Measurements from ENCODE around the gene MTERF4. TPM values are rescaled to one million over a fixed set of nuclear protein-coding genes. Genes with fewer than 3 reads are reported as not detected.

Gene MTERF4
- polyA plus RNA-seq, 3 donors: 15.5 to 37.4 (median 17.8) TPM

DNA sequence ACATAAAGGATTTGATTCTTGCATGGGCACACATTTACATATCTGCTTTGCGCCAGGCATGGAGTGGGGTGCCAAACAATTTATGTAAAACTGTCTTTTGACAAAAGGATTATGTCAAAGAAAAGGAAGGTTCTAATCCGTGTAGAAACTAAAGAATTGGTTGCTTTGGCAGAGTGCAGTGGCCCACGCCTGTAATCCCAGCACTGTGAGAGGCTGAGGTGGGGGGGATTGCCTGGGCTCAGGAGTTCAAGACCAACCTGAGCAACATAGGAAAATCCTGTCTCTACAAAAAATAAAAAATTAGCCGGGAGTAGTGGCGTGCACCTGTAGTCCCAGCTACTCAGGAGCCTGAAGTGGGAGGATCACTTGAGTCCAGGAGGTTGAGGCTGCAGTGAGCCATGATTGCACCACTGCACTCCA lies 1.1 kb upstream of the MTERF4 start:
- peaks cover 16 to 24% of the 10 kb centered on the region in 2 donors for H3K4me1 ChIP-seq (ENCODE audit: control insufficient read depth in 1 of 2, insufficient read depth in 2 of 2, low read length in 2 of 2)
- H3K4me2 ChIP-seq (replicated peaks; ENCODE audit: extremely low read depth, low read length, poor library complexity, severe bottlenecking): peak overlapping the region; percentile 85
- H3K79me2 ChIP-seq (ENCODE audit: insufficient read depth, low read length): peaks cover 36% of the 10 kb centered on the region
- Mint-ChIP-seq H3K36me3 (peaks cover 18 to 22% of the 10 kb centered on the region in 2 donors), H3K4me3 (peak overlapping the region; percentile 91 to 97), H3K27ac (no peak overlapping the region), H3K4me1 (peaks cover 26% of the 10 kb centered on the region), H3K27me3 (ENCODE audit: low read depth in 3 of 3) (peaks cover 0 to 6% (median 0%) of the 10 kb centered on the region in 3 donors), H3K9me3 (no peaks in the 10 kb centered on the region)
- no peak for DNase-seq
- H3K4me3 ChIP-seq (replicated peaks in 1 of 3; ENCODE audit: low read depth in 2 of 3, low read length in 3 of 3): peak overlapping the region in 2 of 3 experiments; percentile 84 to 87
- 40% methylated on average over 3 of the region's 5 CpGs for WGBS (ENCODE audit: insufficient coverage)
- H2AFZ ChIP-seq (ENCODE audit: insufficient read depth, low read depth, low read length, poor library complexity, severe bottlenecking): peak overlapping the region; percentile 95
- intact Hi-C loops (cut with micrococcal nuclease): no loop called here
- TF ChIP-seq, protein P1, sequence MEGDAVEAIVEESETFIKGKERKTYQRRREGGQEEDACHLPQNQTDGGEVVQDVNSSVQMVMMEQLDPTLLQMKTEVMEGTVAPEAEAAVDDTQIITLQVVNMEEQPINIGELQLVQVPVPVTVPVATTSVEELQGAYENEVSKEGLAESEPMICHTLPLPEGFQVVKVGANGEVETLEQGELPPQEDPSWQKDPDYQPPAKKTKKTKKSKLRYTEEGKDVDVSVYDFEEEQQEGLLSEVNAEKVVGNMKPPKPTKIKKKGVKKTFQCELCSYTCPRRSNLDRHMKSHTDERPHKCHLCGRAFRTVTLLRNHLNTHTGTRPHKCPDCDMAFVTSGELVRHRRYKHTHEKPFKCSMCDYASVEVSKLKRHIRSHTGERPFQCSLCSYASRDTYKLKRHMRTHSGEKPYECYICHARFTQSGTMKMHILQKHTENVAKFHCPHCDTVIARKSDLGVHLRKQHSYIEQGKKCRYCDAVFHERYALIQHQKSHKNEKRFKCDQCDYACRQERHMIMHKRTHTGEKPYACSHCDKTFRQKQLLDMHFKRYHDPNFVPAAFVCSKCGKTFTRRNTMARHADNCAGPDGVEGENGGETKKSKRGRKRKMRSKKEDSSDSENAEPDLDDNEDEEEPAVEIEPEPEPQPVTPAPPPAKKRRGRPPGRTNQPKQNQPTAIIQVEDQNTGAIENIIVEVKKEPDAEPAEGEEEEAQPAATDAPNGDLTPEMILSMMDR (IDR thresholded peaks at IDR 0.05): no peak
- H3K27ac ChIP-seq (ENCODE audit: low read depth in 1 of 2, low read length in 2 of 2): no peak overlapping the region
- H3K9ac ChIP-seq (ENCODE audit: insufficient read depth, low read length, poor library complexity, severe bottlenecking): no peak overlapping the region
- no peaks in the 10 kb centered on the region for H3K27me3 ChIP-seq (ENCODE audit: control insufficient read depth in 2 of 2, insufficient read depth in 2 of 2, low read length in 2 of 2)
- H3K9me3 ChIP-seq (replicated peaks in 1 of 2; ENCODE audit: control insufficient read depth in 1 of 2, insufficient read depth in 1 of 2, low read length in 2 of 2): no peaks in the 10 kb centered on the region
- H3K36me3 ChIP-seq (replicated peaks in 1 of 2; ENCODE audit: control insufficient read depth in 1 of 2, insufficient read depth in 2 of 2, low read length in 2 of 2): peaks cover 15 to 20% of the 10 kb centered on the region in 2 donors
- H4K20me1 ChIP-seq (ENCODE audit: insufficient read depth, low read length): peaks cover 4% of the 10 kb centered on the region

DNA sequence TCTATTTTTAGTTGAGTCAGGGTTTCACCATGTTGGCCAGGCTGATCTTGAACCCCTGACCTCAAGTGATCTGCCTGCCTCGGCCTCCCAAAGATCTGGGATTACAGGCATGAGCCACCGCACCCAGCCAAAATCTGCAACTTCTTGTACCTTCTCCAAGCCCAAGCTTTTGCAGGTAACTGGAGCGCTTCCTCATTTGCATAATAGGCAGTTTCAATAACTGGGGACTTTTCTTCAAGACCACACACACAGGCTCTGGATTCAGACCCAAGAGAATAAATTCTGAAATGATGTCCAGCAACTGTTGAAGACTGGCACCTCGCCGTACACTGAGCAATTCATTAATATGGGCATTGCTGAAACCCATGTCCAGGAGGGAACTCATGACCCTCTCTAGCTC lies 2.8 kb downstream of the MTERF4 start:
- Histone ChIP-seq H3K4me1 (ENCODE audit: control insufficient read depth in 1 of 2, insufficient read depth in 2 of 2, low read length in 2 of 2) (peaks cover 16 to 24% of the 10 kb centered on the region in 2 donors), H3K4me2 (replicated peaks; ENCODE audit: extremely low read depth, low read length, poor library complexity, severe bottlenecking) (no peak overlapping the region), H4K20me1 (ENCODE audit: insufficient read depth, low read length) (peaks cover 29% of the 10 kb centered on the region), H3K79me2 (ENCODE audit: insufficient read depth, low read length) (peaks cover 42% of the 10 kb centered on the region), H3K9me3 (replicated peaks in 1 of 2; ENCODE audit: control insufficient read depth in 1 of 2, insufficient read depth in 1 of 2, low read length in 2 of 2) (no peaks in the 10 kb centered on the region), H3K4me3 (replicated peaks in 1 of 3; ENCODE audit: low read depth in 2 of 3, low read length in 3 of 3) (no peak overlapping the region), H3K27me3 (ENCODE audit: control insufficient read depth in 2 of 2, insufficient read depth in 2 of 2, low read length in 2 of 2) (no peaks in the 10 kb centered on the region), H3K9ac (ENCODE audit: insufficient read depth, low read length, poor library complexity, severe bottlenecking) (no peak overlapping the region), H3K27ac (ENCODE audit: low read depth in 1 of 2, low read length in 2 of 2) (no peak overlapping the region), H3K36me3 (replicated peaks in 1 of 2; ENCODE audit: control insufficient read depth in 1 of 2, insufficient read depth in 2 of 2, low read length in 2 of 2) (peaks cover 53 to 60% of the 10 kb centered on the region in 2 donors), H2AFZ (ENCODE audit: insufficient read depth, low read depth, low read length, poor library complexity, severe bottlenecking) (no peak overlapping the region)
- no peak overlapping the region for H3K27ac Mint-ChIP-seq
- intact Hi-C loops (cut with micrococcal nuclease): no loop called here
- H3K4me1 Mint-ChIP-seq: peaks cover 26% of the 10 kb centered on the region
- 98% methylated on average over 5 of the region's 5 CpGs for WGBS (ENCODE audit: insufficient coverage)
- H3K9me3 Mint-ChIP-seq: no peaks in the 10 kb centered on the region
- no peak overlapping the region for H3K4me3 Mint-ChIP-seq
- TF ChIP-seq, protein P1 (IDR thresholded peaks at IDR 0.05): no peak
- peaks cover 0 to 6% (median 0%) of the 10 kb centered on the region in 3 donors for H3K27me3 Mint-ChIP-seq (ENCODE audit: low read depth in 3 of 3)
- no peak for DNase-seq
- H3K36me3 Mint-ChIP-seq: peaks cover 47 to 50% of the 10 kb centered on the region in 2 donors
